GM12891 (cell line): ENCODE measurements around the gene HLA-C. TPM values are rescaled to one million over a fixed set of nuclear protein-coding genes. Genes with fewer than 3 reads are reported as not detected.

Experiments
- DNase-seq: peaks from one replicate; pipeline ENCODE4 v3.0.0; 2011; ENCODE audit warnings: low spot score; ENCODE audit not compliant: insufficient read length
- FAIRE-seq: peaks from 2 replicates; lab custom pipeline; 2011; peaks lifted over from hg19 to GRCh38; lab: Jason Lieb, UNC
- PAX5 ChIP-seq: IDR thresholded peaks from 2 replicates; pipeline ENCODE4 v1.6.1; 2011; ENCODE audit warnings: low read length, moderate library complexity, mild to moderate bottlenecking; ENCODE audit not compliant: insufficient read depth, severe bottlenecking
- POLR2A ChIP-seq: IDR thresholded peaks from 2 replicates; pipeline ENCODE4 v1.6.1; 2011; ENCODE audit warnings: low read depth, low read length, control low read depth
- POLR2AphosphoS5 ChIP-seq: IDR thresholded peaks from 2 replicates; pipeline ENCODE4 v1.6.1; 2011; ENCODE audit warnings: low read depth, low read length, control low read depth
- POU2F2 ChIP-seq: IDR thresholded peaks from 2 replicates; pipeline ENCODE4 v1.6.1; 2011; ENCODE audit warnings: low read depth, mild to moderate bottlenecking, control low read depth, low read length, moderate library complexity
- SPI1 ChIP-seq: IDR thresholded peaks from 2 replicates; pipeline ENCODE4 v1.6.1; 2011; ENCODE audit warnings: low read depth, low read length, control low read depth
- TAF1 ChIP-seq: IDR thresholded peaks from 2 replicates; pipeline ENCODE4 v1.6.1; 2011; ENCODE audit warnings: low read depth, low read length, control low read depth
- polyA plus RNA-seq: library from polyadenylated mRNA; unstranded; fragments of >200 nt; gene quantifications from one replicate; pipeline ENCODE4 v1.2.1, GENCODE V29; 2012; ENCODE audit warnings: low read depth, missing spikeins, inconsistent platforms; ENCODE audit not compliant: missing spikeins

Gene HLA-C
- polyA plus RNA-seq: 1,176 TPM

DNA sequence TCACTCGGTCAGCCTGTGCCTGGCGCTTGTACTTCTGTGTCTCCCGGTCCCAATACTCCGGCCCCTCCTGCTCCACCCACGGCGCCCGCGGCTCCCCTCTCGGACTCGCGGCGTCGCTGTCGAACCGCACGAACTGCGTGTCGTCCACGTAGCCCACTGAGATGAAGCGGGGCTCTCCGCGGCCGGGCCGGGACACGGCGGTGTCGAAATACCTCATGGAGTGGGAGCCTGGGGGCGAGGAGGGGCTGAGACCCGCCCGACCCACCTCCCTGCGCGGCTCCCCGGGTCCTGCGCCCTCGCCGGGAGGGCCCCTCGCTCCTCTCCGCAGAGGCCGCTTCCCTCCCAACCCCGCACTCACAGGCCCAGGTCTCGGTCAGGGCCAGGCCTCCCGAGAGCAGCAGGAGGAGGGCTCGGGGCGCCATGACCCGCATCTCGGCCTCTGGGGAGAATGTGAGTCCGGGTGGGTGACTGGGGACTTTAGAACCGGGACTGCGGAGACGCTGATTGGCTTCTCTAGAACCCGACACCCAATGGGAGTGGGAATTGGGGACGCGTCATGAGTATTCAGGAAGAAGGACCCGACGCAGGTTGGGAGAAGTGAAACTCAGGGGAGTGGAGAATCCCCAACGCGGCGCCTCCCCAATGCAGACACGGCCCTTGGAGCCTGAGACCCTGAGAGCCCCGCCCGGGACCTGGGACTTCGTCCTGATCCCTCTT, at the start of gene HLA-C:
TSS of gene HLA-C (minus strand) at position 452 of the 717 bp plus-strand sequence. CDS start at position 431, 21 bp downstream.
- peak; percentile 94 for FAIRE-seq
- peak; percentile 93 for TF ChIP-seq TAF1
- TF ChIP-seq PAX5: no peak
- TF ChIP-seq POLR2A: peak; percentile 98
- peak; percentile 98 for TF ChIP-seq POLR2AphosphoS5
- TF ChIP-seq POU2F2: peak; percentile 38; the same call in 1 of the 2 replicates
- TF ChIP-seq SPI1: peak; percentile 91
- DNase-seq: peak; percentile 88

DNA sequence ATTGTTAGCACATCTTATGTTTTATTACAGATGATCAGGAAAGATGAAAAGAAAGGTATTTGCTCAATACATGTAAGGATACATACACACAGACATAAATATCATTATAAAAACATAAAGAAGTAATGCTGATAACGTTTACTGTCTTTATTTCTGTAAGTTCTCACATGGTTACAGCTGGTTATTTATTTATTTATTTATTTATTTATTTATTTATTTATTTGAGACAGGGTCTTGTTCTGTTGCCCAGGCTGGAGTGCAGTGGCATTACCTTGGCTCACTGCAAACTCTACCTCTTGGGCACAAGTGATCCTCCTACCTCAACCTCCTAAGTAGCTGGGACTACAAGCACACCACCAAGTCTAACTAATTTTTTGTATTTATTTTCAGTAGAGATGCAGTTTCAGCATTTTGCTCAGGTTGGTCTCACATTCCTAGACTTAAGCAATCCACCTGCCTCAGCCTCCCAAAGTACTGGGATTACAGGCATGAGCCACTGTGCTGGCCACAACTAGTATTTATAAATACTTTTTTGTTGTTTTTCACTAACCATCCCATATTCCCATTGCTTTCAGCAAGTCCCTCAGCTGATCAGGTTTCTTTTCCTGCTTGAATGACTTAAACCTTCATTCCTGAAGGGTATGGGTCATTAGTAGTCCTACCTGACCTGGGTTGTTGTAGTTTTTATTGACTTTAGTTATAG, 49.3 kb upstream of the HLA-C start:
- TF ChIP-seq POLR2AphosphoS5 (no peak), TAF1 (no peak), PAX5 (no peak), POLR2A (no peak), POU2F2 (no peak), SPI1 (no peak)
- no peak for DNase-seq
- no peak for FAIRE-seq

DNA sequence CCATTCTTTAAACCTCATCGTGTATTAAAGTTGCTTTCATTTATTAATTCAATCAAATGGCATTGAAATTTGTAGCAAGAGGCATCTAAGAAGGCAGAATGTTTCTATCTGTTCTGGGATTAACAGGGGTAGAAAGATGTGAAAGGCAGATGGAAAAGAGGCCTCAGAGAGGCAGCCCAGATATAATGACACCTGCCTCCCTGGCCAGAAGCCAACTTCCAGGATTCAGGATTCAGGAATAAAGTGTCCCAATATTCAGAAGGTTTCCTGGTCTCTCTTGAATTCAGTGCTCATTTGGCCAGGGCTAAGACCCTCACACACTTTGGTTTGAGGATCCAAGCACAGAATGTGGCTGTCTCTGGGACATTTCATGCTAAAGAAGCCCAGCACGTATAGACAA, 45.1 kb upstream of the HLA-C start:
- FAIRE-seq: no peak
- DNase-seq: no peak
- TF ChIP-seq POU2F2 (no peak), TAF1 (no peak), POLR2AphosphoS5 (no peak), SPI1 (no peak), PAX5 (no peak), POLR2A (no peak)

DNA sequence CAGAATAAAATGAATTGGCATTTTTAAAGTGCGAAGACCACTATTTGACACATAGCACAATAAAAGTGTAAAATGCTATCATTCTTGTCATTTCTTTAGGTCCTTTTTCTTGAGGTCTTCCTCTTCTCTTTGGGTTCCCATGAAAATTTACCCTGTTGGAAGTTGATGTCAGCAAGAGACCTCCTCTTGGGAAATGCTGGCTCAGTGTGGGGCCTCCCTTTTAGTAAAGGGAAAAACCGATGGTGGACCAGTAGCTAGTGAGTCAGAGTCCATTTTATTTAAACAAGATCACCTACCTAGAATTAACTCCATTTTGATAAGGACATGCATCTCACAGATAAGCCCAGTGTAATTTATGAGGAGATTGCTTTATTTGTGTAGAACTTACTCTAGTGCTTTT, 37.7 kb upstream of the HLA-C start:
- DNase-seq (no peak), FAIRE-seq (no peak)
- TF ChIP-seq POLR2AphosphoS5 (no peak), POU2F2 (no peak), SPI1 (no peak), TAF1 (no peak), PAX5 (no peak), POLR2A (no peak)

DNA sequence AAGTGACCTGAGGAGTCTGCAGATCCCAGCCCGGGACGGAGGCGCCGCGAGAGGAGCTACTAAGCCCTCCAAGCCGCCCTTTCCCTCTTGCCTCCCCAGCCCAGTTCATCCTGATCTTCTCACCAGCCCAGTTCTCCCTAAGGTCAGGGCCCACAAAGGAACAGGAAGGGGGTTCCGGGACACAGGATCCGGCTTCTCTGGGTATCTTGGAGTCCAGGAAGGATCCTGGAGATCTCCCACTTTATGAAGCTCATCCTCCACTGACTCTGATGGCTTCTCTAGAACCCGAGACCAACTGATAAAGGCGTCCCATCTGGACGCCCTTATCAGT, 36.9 kb upstream of the HLA-C start:
- TF ChIP-seq PAX5 (no peak), POLR2AphosphoS5 (no peak), TAF1 (no peak), POU2F2 (no peak), SPI1 (no peak), POLR2A (no peak)
- FAIRE-seq (no peak), DNase-seq (no peak)

DNA sequence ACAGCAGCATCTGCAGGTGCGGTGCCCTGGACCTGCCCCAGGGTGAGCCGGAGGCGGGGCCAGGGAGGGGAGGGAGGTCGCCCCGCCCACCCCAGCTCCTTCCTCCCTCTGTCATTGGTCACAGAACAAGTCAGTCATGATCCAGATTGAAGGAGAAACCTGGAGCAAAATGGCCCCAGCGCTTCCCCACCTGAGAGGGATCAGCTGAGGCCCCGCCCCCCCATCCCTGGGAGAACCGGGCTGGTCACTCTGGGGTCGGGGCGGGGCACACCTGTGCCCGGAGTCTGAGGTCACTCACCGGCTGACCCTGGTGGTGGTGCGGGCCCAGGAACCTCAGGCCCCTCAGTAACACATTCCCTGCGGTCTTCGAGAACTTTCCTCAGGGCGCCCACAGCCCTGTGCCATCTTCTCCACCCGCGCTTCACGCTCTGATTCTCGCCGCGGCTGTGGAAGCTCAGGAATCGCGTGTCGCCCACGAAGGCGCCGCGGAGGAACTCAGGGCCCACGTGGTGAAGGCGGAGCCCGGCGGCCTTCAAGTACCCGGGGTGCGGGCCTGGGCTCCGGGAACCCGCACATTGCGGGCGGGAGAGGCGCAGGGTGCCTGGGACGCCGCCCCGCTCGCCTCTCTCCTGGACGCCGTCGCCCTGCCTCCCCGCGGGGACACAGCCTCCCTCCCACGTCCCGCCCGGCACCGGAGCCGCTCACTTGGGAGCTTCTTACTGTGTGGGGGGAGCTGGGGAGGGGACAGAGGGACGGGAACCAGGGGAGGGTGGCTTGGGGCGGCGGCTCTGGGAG, 36.4 kb upstream of the HLA-C start:
- no peak for FAIRE-seq
- no peak for TF ChIP-seq POLR2A
- DNase-seq: peak; percentile 37

DNA sequence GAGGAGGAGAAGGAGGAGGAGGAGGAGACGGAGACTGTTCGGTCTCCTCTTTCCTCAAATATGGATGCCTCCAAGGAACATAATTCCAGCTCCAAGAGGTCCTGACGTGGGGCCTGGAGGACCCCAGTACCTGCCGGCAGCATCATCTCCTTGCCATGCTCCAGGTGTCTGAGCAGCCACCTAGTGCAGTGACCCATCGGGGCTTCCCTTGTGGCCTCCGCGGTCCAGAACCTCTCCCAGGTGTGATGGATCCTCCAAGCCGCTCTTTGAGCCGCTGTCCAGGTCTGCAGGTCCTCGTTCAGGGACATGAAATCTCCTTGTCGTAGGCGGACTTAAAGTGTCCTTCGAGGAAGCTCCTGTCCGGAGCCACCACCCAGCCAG, 35.8 kb upstream of the HLA-C start:
- no peak for TF ChIP-seq TAF1
- TF ChIP-seq POLR2AphosphoS5: no peak
- TF ChIP-seq SPI1: no peak
- no peak for TF ChIP-seq POU2F2
- no peak for TF ChIP-seq POLR2A
- TF ChIP-seq PAX5: no peak

DNA sequence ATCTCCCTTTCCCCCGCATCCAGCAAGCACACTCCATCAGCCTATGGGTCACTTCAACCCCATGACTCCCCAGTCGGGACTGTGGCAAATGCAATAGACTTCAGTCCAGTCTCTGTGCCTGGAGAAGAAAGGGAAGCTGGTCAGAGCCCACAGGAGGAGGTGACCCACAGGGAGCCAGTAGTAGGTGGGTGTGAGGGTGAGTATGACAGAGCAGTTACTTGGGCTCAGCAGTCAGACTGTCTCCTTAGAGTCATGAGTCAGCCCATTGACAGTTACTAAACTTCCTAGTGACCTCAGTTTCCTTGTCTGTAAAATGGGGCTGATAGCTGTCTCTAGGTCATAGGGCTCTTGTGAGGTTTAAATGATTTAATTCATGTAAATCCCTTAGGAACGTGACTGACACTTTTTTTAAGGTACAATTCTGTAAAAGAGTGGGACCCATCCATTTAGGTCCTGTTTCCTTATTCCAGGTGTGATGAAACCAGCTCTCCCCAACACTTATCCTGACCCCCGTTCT, 33.9 kb upstream of the HLA-C start:
- no peak for DNase-seq
- no peak for FAIRE-seq

More for the DNA sequence above, 35.8 kb upstream of the HLA-C start:
- DNase-seq: no peak
- FAIRE-seq: no peak

DNA sequence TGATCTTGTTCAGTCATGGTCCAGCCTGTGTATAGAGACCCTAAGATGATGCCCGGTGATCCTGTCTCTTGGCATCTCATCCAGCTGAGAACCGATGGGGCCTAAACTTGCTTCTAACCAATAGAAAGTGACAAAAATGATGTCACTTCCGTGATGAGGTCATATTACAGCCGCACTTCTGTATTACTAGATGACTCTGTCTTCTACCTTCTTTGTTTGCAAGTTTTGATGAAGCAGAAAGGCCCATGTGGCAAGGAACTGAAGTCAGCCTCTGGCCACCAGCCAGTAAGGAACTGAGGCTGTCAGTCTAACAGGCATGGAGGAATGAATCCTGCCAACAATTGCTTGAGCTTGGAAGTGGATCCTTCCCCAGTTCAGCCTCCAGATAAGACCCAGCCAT, 32.8 kb upstream of the HLA-C start:
- FAIRE-seq (no peak), DNase-seq (no peak)
- TF ChIP-seq POU2F2: no peak
- no peak for TF ChIP-seq PAX5
- no peak for TF ChIP-seq POLR2A
- no peak for TF ChIP-seq POLR2AphosphoS5
- TF ChIP-seq SPI1: 0 out of 2 replicates have a peak, but pooled peaks have one; percentile 10

More for the DNA sequence above, 33.9 kb upstream of the HLA-C start:
- TF ChIP-seq TAF1 (no peak), POU2F2 (no peak), SPI1 (no peak), POLR2AphosphoS5 (no peak)
